GM18517 (cell line): ENCODE data around the gene VSIG10L2.
"Not testable (repeated sequence)": the region's sequence is repeated elsewhere in the genome, so short reads cannot be mapped to it uniquely, and the experiment has no call there.

Experiments
- ATAC-seq: cut with Tn5 transposase; IDR thresholded peaks from one replicate; pipeline ENCODE4 v1.9.1; 2021; ENCODE audit warnings: mild to moderate bottlenecking, moderate library complexity; ENCODE audit not compliant: unreplicated experiment

VSIG10L2 gene

GRCh38 chr11:125959511-125959910, 13.7 kb downstream of the VSIG10L2 start:
- no peak for ATAC-seq

- no peak for ATAC-seq
These were observed 14.1 kb downstream of the VSIG10L2 start for GRCh38 chr11:125959931-125960330.

- ATAC-seq = no peak
These were observed 14.9 kb downstream of the VSIG10L2 start for GRCh38 chr11:125960771-125961170.

GRCh38 chr11:125967515-125967914, 21.7 kb downstream of the VSIG10L2 start:
- no peak for ATAC-seq

- no peak for ATAC-seq
These were observed 22.5 kb downstream of the VSIG10L2 start for GRCh38 chr11:125968354-125968753.

GRCh38 chr11:125971618-125972017, 25.8 kb downstream of the VSIG10L2 start:
- no peak for ATAC-seq

GRCh38 chr11:125974284-125974683, 28.4 kb downstream of the VSIG10L2 start:
- no peak for ATAC-seq

- ATAC-seq = no peak
These were observed 29.8 kb downstream of the VSIG10L2 start for GRCh38 chr11:125975634-125976033.

GRCh38 chr11:125976156-125976555, 30.3 kb downstream of the VSIG10L2 start:
- ATAC-seq = no peak

GRCh38 chr11:125977333-125977732, 31.5 kb downstream of the VSIG10L2 start:
- ATAC-seq = no peak

- ATAC-seq = no peak
These were observed 32.4 kb downstream of the VSIG10L2 start for GRCh38 chr11:125978181-125978716.

GRCh38 chr11:125978778-125979407, 33.0 kb downstream of the VSIG10L2 start:
- no peak for ATAC-seq

- ATAC-seq = no peak
These were observed 33.7 kb downstream of the VSIG10L2 start for GRCh38 chr11:125979511-125979910.

GRCh38 chr11:125980436-125980835, 34.6 kb downstream of the VSIG10L2 start:
- ATAC-seq = no peak

GRCh38 chr11:125982348-125982730, 36.5 kb downstream of the VSIG10L2 start:
- no peak for ATAC-seq

- ATAC-seq = not testable (repeated sequence)
These were observed 40.1 kb downstream of the VSIG10L2 start for GRCh38 chr11:125985956-125986355.

- no peak for ATAC-seq
These were observed 41.3 kb downstream of the VSIG10L2 start for GRCh38 chr11:125987066-125987641.

- ATAC-seq = no peak
These were observed 44.4 kb downstream of the VSIG10L2 start for GRCh38 chr11:125990244-125990643.

- no peak for ATAC-seq
These were observed 47.0 kb downstream of the VSIG10L2 start for GRCh38 chr11:125992893-125993292.

- ATAC-seq = no peak
These were observed 48.7 kb downstream of the VSIG10L2 start for GRCh38 chr11:125994509-125994908.

GRCh38 chr11:125995313-125995712, 49.5 kb downstream of the VSIG10L2 start:
- ATAC-seq = no peak

- no peak for ATAC-seq
These were observed 52.4 kb downstream of the VSIG10L2 start for GRCh38 chr11:125998267-125998666.
